NCI-H82 treated with DMSO at 0.1 percent for 48 hours (cell line): ENCODE measurements around the gene NKX2-2.

ENCODE experiments used
- DNase-seq: peaks from one replicate; lab custom pipeline; 2025; ENCODE audit not compliant: unreplicated experiment; lab: John Stamatoyannopoulos, UW

The NKX2-2 gene

DNA sequence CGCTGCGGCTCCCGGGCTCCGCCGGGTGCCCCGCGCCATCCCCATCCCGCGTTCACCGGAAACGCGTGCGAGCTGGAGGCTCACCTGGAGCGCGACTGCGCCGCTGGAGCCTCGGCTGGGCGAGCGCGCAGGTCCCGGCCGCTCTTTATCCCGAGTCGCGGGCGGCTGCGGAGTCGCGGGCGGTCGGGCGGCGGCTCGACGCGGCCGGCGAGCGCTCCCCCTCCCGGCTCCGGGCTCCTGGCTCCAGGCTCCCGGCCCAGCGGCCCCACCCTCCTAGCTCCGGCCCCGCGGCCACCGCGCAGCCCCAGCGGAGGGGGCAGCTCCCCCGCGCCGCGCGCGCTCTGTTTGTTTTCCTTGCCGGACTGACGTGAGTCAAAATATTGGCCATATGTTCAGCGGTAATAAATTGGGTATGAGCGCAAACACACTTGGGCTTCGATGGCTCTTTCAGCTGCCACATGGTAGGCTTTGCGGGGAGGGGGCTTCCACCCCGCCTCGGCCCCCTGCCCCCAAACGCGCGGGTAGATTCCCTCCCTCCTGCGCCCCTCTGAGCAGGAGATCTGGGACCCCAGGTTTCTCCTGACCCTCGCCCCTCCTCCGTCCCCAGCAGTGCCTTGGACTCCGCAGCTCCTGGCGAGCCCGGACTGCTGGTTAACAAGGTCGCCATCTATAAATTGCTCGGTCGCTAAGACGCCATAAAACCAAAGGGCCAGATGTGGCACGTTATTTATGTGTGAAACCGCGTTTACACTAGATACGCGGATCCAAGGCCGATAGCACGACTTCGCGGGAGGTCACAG is 8.8 kb upstream of the NKX2-2 start:
- no peak for DNase-seq

GRCh38 chr20:21521596-21522480 is 8.0 kb upstream of the NKX2-2 start:
- DNase-seq = no peak

DNA sequence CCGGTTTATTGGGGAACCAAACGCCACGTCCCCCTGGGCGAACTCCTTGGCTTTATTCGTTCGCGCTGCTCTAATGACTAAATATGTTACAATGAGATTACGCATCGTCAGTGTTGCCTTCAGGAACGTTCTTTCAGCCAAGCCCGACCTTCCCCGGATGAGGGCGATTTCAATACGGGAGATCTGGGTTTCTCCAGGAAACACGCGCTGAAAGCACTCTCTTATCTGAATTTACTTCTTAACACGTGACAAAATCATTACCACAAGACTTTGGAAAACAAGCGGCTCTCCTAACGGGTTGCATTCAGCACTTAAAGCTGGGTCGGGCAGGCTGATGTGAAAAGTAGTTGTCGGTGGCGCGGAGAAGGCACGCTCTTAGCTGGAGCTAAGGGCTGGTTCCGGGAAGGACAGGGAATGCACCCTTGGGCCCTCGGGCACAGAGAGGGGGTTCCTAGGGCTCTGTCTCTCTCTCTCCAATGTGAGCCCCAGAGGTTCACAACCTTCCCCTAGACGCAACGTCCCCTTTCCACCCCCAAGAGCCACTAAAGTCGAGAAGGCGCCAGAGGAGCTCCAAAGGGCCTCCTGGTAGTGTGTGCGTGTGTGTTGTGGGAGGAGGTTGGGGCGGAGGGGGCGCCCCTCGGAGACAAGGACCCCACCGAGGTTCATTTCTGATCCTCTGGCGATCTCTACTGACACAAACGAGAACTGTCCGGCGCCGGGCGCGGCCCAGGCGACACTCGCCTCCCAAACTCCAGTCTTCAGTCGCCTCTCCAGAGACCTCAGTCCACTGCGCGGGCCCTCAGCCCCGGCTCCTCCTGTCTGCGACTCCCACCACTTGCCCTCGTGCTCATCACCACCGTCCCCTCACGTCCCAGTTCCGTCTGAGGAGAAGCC is 7.1 kb upstream of the NKX2-2 start:
- DNase-seq = no peak

DNA sequence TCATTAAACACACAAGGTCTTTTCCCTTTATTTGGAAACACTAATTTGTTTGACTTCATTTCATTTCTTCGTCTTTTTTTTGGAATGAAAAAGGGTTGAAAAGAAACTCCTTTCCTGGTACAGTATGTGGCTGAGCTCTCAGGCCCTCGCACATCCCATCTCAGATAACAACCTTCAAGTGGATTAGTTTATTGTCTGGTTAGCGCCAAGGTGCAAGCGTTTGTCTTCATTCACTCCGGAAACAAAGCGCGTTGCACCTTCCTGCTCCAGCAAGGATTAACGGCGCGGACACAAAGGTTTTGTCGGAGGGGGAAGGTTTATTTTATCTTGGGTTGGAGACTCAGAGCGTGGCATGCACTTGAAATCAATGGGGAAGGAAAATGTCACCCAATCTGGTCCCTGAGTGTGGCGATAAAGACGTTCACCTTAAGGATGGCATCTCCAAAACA is 5.3 kb upstream of the NKX2-2 start:
- no peak for DNase-seq

DNA sequence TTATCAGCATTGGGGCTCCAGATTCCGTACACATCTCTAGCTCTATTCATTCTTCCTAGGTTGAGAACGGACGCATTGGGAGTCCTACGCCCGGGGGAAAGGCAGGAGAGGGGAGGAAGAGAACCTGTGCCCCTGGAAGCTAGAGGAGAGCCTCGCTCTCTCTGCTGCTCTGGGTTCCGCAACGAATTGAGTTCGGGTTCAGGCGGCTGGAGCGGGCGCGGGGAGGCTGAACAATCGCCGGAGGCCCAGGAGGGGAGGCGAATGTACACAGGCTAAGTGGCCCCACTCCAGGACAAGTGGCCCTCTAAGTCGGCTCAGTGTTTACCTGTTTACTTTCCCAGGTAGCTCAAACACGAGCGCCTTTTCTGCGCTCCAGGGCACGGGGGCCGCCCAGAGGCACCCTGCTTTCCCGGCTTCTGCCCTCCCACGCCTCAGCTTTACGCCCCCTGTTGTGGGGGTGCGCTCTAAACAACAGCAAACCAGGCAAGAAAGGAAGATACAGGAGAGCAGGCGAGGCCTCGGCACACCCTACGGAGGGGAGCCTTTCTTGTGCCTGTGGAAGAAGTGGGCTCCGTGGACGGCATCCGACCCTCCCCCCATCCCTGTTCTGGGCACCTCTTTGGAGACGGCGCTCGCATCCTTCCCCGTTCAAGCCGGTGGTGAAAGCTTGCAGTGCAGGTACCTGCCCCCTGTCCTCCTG is 4.6 kb upstream of the NKX2-2 start:
- no peak for DNase-seq

DNA sequence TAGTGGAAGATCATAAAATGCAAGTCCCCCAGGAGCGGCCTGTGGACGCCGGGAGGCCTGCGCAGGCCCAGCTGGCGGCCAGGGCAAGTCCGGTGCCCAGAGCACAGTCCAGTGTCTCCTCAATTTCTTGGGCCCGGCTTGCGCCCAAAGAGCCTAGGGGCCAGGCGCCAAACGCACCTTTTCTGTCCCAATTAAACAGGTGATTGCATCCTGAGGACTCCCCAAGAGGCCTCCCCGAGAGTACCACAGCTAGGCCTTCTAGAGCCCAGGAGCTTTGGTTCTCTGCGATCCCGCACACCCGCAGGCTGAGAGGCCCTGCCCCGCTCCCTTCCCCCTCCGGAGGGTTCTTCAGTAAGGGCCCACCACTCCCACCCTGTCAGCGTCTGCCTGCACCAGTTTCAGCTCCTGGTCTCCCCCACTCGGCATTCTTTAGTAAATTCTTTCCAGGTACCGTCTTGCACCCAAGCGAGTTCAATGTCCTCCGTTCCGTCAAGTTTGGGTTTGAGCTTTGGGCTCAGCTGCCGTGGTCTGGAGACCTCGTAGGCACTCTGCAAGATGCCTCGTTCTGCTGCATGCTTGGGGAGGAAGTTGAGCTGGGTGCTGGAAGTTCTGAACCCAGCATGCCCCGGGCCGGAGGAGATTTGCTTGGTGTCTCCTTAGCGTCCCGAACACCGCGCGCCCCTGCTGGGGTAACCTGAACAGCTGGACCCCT is 3.9 kb upstream of the NKX2-2 start:
- no peak for DNase-seq

- DNase-seq = no peak
Observed at GRCh38 chr20:21516861-21517565, 3.1 kb upstream of the NKX2-2 start.

- DNase-seq = no peak
Observed at GRCh38 chr20:21516180-21516567, 2.3 kb upstream of the NKX2-2 start.

DNA sequence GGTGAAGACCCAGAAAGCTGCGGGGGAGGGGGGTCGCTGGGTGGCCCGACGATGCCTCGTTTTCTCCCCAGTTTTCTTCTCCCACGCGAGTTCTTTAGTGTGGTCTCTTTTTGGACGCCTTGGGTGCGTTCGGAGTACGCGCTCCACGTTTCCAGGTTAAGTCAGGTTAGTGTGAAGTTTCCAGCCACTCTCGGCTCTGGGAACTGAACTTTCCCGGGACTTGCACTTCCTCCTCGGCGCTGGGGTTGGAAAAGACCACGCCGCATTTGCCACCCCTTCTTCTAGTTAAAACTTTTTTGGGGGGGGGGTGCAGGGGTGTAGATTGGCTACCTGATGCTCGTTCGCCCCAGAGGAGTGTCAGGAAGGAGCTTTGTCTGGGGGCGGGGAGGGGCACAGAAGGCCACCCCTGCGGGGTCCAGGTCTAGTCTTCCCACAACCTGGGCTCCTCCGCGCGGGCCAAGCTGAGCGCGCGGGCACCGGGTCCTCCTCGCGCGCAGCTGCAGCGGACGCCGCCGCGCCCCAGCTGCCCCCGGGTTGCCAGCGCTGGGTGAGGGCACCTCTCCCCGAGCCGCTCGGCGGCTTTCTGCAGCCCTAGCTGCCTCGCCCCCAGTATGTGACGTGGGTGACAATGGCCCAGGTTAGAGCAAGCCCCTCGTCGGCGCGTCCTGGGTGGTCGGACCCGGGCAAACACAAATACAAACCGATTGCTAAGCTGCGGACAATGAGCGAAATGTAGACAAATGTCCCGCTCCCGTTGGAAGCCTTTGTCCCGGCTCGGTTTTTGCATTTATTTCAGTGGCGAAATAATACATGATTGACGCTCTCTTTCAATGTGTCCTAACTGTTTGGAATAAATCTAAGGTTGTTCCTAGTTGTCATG is 1.7 kb upstream of the NKX2-2 start:
- no peak for DNase-seq

DNA sequence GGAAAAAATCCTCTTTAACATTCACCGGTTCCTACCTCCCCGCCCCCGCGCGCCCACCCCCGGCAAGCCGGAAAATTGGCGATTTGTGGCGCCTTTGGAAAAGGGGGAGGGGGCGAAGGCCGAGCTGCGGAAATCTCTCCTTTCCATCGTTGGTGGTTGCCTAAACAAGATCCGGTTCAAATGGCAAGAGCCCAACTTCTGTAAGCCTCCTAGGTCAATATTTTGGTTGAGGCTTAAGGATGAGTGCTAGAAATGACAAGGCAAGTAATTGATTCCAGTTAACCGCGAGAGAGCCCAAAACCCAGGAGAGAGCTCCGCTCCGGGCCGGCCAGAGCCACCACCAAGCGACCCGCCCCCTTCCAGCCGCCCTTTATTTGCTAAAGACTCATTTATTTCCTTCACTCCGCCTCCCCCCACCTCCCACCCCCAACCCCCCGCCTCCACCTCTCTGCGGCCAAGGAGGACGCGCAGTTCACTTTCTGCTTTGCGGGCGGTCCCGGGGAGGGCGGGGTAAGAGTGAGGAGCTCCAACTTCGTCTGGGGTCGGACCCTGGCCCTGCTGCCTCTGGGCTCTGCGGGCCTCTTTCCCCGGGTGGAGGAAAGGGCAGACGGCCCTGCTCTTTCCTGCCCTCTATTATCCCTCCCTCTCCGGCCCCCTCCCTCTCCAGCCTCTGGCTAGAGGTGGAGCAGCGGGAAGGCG is 838 bp upstream of the NKX2-2 start:
- DNase-seq = no peak

DNA sequence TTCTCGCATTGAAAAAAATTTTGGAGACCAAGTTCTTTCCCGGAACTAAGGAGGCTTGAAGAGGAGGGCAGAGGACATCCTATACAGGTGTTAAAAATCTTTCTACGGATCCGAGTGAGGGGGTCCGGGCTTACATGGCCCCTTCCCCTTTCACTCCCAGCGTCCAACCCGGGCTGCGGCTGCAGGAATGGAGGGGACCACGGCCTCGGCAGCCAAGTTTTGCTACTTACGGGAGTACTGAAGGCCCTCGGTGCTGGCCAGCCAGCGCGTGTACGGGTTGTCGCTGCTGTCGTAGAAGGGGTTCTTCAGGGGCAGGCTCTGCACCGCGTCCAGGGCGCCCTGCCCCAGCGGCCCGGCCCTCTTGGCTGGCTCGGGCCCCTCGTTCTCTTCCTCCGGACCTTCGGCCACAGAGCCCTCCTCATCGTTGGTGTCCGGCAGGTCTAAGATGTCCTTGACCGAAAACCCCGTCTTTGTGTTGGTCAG is 642 bp downstream of the NKX2-2 start:
- no peak for DNase-seq

DNA sequence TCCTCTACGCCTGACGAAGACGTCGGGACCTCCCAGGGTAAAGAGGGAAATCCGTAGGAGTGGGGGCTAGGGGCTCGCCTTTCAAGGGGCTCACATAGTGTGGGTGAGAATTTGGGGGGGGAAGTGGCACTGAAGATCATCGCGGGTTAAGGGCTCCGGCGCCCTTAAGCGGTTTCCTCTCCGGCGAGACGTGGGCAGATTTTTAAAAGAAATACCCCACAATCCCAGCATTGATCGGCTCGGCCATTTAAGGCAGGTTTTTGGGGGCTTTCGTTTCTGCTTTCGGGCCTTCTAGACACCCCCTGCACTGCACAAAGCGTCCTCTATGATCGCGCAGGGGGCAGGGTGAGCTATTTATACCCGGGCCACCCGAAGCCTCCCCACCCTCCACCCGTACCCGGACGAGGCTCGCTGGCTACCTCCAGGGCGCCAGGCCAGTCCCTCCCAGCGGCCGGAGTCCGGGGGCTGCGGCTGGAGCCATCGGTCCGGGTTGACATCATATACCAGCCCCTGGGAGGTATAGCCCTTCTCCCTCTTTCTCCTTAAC is 1.2 kb downstream of the NKX2-2 start:
- DNase-seq = no peak

- no peak for DNase-seq
Observed at GRCh38 chr20:21511850-21512633, 1.8 kb downstream of the NKX2-2 start.

- no peak for DNase-seq
Observed at GRCh38 chr20:21511485-21511849, 2.4 kb downstream of the NKX2-2 start.

DNA sequence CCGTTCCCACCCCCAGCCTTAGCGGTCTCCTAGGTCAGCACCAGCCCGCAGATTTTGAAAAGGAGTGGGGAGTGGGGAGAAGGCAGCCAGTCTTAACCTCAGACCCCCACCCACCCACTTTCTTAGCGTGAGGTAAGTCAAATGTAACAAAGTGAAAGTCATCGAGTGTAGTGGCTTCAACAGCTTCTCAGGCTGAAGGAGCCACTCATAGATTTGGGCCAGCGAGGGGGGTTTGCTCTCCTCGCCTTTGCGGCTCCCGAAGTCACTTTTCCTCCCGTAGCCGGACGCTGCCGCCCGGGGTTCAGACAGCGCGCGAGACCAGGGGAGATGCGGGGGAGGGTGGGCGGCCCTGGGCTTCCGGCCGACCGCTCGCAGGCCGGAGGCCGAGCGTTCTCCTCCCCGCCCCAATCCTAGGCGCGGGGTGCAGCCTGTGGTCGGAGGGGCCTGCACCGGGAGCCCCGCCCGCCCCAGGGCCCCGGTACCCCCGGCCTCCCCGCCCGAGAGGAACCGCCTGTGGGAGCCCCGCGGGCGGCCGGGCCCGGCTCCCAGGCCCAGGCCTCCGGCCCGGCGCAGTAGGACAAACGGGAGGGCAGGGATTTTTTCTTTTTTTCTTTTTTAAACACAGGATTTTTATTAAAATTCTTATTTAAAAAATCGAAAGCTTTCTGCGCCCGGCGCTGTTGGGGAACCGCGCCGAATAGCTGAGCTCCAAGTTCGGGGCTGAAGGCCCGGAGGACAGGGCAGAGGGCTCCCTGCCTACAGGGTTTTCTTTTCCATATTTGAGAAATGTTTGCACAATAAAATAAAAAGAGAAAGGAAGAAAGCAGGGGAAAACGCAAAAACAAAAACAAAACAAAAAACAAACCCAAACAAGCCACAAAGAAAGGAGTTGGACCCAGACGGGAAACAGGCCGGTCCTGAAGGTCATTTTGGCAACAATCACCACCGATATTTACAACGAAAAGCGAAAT is 3.2 kb downstream of the NKX2-2 start:
- no peak for DNase-seq
